Liver (tissue), 9 donors: ENCODE results near the gene KIF4A. TPM values are rescaled to one million over a fixed set of nuclear protein-coding genes. Genes with fewer than 3 reads are reported as not detected.

Experiments
- DNase-seq: peaks from one replicate; pipeline ENCODE4 v3.0.0-alpha.2; 2017; ENCODE audit warnings: low spot score
- H3K27ac ChIP-seq, 2 donors: one replicate each; pipeline ENCODE4 v1.7.0; 2013; ENCODE audit warnings: inconsistent platforms in 2 of 2, low read length in 2 of 2, control low read depth in 1 of 2, low read depth in 1 of 2, mild to moderate bottlenecking in 1 of 2
- H3K27me3 ChIP-seq, 4 donors: one replicate each; pipeline versions ENCODE4 v1.6.1 to v1.7.0; 2013; ENCODE audit warnings: low read length in 3 of 4, inconsistent platforms in 1 of 4, mild to moderate bottlenecking in 1 of 4, moderate library complexity in 1 of 4; ENCODE audit not compliant: control insufficient read depth in 4 of 4, insufficient read depth in 4 of 4
- H3K36me3 ChIP-seq, 4 donors: one replicate each; pipeline versions ENCODE4 v1.6.1 to v1.7.0; 2013; ENCODE audit warnings: low read length in 3 of 4, mild to moderate bottlenecking in 3 of 4, low read depth in 1 of 4, moderate library complexity in 1 of 4; ENCODE audit not compliant: control insufficient read depth in 4 of 4, insufficient read depth in 3 of 4
- H3K4me1 ChIP-seq, 4 donors: one replicate each; pipeline versions ENCODE4 v1.6.1 to v1.7.0; 2013; ENCODE audit warnings: low read length in 3 of 4, mild to moderate bottlenecking in 3 of 4, moderate library complexity in 1 of 4; ENCODE audit not compliant: control insufficient read depth in 4 of 4, insufficient read depth in 4 of 4
- H3K4me3 ChIP-seq, 3 donors: one replicate each; pipeline versions ENCODE4 v1.6.1 to v1.7.0; 2013; ENCODE audit warnings: low read length in 3 of 3, control low read depth in 1 of 3, low read depth in 1 of 3, mild to moderate bottlenecking in 1 of 3
- H3K9ac ChIP-seq, 2 donors: one replicate each; pipeline ENCODE4 v1.7.0; 2013; ENCODE audit warnings: low read length in 2 of 2, mild to moderate bottlenecking in 2 of 2, moderate library complexity in 2 of 2, control low read depth in 1 of 2, low read depth in 1 of 2
- H3K9me3 ChIP-seq, 4 donors: one replicate each; pipeline versions ENCODE4 v1.6.1 to v1.7.0; 2013; ENCODE audit warnings: low read length in 3 of 4; ENCODE audit not compliant: control insufficient read depth in 4 of 4
- EGR1 ChIP-seq, 2 donors: IDR thresholded peaks; 2 replicates each; pipeline ENCODE4 v1.6.1; 2016 to 2018; ENCODE audit warnings: antibody characterized with exemption in 2 of 2, low read depth in 2 of 2
- FOXA2 ChIP-seq: IDR thresholded peaks from 2 replicates; pipeline ENCODE4 v1.6.1; 2016; ENCODE audit warnings: antibody characterized with exemption
- GABPA ChIP-seq, 2 donors: IDR thresholded peaks in 1 of 2; conservative IDR thresholded peaks in 1 of 2; 2 replicates each; pipeline ENCODE4 v1.6.1; 2016; ENCODE audit warnings: antibody characterized with exemption in 2 of 2, mild to moderate bottlenecking in 1 of 2, moderate library complexity in 1 of 2
- JUND ChIP-seq, 2 donors: IDR thresholded peaks; 2 replicates each; pipeline ENCODE4 v1.6.1; 2016; ENCODE audit warnings: antibody characterized with exemption in 2 of 2
- RAD21 ChIP-seq, 2 donors: IDR thresholded peaks; 2 replicates each; pipeline ENCODE4 v1.6.1; 2016; ENCODE audit warnings: antibody characterized with exemption in 2 of 2, mild to moderate bottlenecking in 2 of 2
- RXRA ChIP-seq, 2 donors: IDR thresholded peaks; 2 replicates each; pipeline ENCODE4 v1.6.1; 2017 to 2018; ENCODE audit warnings: antibody characterized with exemption in 2 of 2, mild to moderate bottlenecking in 1 of 2
- SP1 ChIP-seq: IDR thresholded peaks from 2 replicates; pipeline ENCODE4 v1.6.1; 2018; ENCODE audit warnings: antibody characterized with exemption, mild to moderate bottlenecking
- TAF1 ChIP-seq: conservative IDR thresholded peaks from 2 replicates; pipeline ENCODE4 v1.6.1; 2016; ENCODE audit warnings: antibody characterized with exemption, mild to moderate bottlenecking
- YY1 ChIP-seq: IDR thresholded peaks from 2 replicates; pipeline ENCODE4 v1.6.1; 2016; ENCODE audit warnings: antibody characterized with exemption, mild to moderate bottlenecking
- WGBS: extraction: QIAGEN DNeasy Blood & Tissue Kit; methylation state at CpG from one replicate; pipeline ENCODE4 v1.1.7; 2013; 5-methylcytosine and 5-hydroxymethylcytosine counted together
- polyA plus RNA-seq, 2 donors: library from polyadenylated mRNA; stranded (reverse) in 1 of 2; unstranded in 1 of 2; fragments of 200-250 nt in 1 of 2; fragments of >200 nt in 1 of 2; fragmentation: Nextera tagmentation in 1 of 2; extraction: Ambion mirVana in 1 of 2; gene quantifications; one replicate each; pipeline versions ENCODE4 v1.2.1 to v1.2.3, GENCODE V29; 2013 to 2015
- total RNA-seq, 2 donors: library from RNA; depleted of rRNA; stranded (reverse); fragments of >200 nt; gene quantifications; one replicate each; pipeline ENCODE4 v1.2.3, GENCODE V29; 2014
- TF ChIP-seq, protein P1 (sequence below): fragments of 150-350 bp; IDR thresholded peaks from 2 replicates; pipeline ENCODE4 v1.5.1; 2017; ENCODE audit warnings: improper control_type of control experiment, low read depth, low read length; ENCODE audit not compliant: missing input control
- TF ChIP-seq, protein P2 (sequence below): IDR thresholded peaks from 2 replicates; pipeline ENCODE4 v1.6.1; 2016; ENCODE audit warnings: antibody characterized with exemption, mild to moderate bottlenecking
- TF ChIP-seq, protein P3 (sequence below): IDR thresholded peaks from 2 replicates; pipeline ENCODE4 v1.6.1; 2016; ENCODE audit warnings: antibody characterized with exemption
- donor health status: healthy.
- donor health status: healthy.
- donor health status: healthy.
- donor health status: healthy.
- donor health status: healthy.

Gene KIF4A
- total and polyA plus RNA-seq, 4 donors = under 0.01 to 17.3 (median 0.50) TPM

DNA sequence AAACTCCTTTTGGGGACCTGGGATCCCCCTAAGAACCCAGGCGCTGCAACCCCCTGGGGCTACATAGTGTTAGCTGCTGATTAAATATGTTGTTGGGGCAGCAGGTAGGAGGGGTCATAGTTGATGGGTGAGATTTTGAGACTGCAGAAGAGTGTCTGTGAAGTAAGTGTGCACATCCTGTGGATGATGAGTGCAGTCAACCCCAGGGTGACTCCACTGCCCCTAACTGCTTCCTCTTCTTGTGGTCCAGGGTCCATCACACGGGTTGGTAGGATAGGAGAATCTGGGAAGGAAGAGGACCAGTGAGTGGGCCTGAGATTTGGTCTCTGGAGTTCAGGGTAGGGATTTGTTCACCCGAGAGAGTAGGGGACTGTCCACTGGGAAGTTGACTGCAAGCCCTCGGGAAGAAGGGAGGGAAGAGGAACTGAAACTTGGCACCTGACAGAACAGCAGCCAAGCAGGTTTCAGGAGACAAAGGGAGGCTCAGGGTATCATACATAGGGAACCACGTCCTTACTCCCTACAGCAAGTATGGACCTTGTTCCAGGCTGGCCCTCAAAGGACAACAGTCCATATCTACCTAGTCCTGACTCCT lies 163.2 kb downstream of the KIF4A start:
- no peak overlapping the region for H3K27ac ChIP-seq
- no peak for DNase-seq
- TF ChIP-seq JUND (IDR thresholded peaks at IDR 0.05) = no peak
- TF ChIP-seq EGR1 (IDR thresholded peaks at IDR 0.05; ENCODE audit: low read depth in 2 of 2) = no peak
- TF ChIP-seq YY1 = no peak
- no peak for TF ChIP-seq SP1
- no peak for TF ChIP-seq TAF1
- TF ChIP-seq, protein P1, sequence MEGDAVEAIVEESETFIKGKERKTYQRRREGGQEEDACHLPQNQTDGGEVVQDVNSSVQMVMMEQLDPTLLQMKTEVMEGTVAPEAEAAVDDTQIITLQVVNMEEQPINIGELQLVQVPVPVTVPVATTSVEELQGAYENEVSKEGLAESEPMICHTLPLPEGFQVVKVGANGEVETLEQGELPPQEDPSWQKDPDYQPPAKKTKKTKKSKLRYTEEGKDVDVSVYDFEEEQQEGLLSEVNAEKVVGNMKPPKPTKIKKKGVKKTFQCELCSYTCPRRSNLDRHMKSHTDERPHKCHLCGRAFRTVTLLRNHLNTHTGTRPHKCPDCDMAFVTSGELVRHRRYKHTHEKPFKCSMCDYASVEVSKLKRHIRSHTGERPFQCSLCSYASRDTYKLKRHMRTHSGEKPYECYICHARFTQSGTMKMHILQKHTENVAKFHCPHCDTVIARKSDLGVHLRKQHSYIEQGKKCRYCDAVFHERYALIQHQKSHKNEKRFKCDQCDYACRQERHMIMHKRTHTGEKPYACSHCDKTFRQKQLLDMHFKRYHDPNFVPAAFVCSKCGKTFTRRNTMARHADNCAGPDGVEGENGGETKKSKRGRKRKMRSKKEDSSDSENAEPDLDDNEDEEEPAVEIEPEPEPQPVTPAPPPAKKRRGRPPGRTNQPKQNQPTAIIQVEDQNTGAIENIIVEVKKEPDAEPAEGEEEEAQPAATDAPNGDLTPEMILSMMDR = no peak
- no peaks in the 10 kb centered on the region for H3K9me3 ChIP-seq
- H3K4me3 ChIP-seq = no peak overlapping the region
- no peak overlapping the region for H3K9ac ChIP-seq
- H3K4me1 ChIP-seq = peaks cover 2 to 10% (median 3%) of the 10 kb centered on the region in 4 donors
- H3K36me3 ChIP-seq = no peaks in the 10 kb centered on the region
- H3K27me3 ChIP-seq = peaks cover 0 to 4% (median 0%) of the 10 kb centered on the region in 4 donors
- WGBS = 62% methylated on average over 5 of the region's 5 CpGs

DNA sequence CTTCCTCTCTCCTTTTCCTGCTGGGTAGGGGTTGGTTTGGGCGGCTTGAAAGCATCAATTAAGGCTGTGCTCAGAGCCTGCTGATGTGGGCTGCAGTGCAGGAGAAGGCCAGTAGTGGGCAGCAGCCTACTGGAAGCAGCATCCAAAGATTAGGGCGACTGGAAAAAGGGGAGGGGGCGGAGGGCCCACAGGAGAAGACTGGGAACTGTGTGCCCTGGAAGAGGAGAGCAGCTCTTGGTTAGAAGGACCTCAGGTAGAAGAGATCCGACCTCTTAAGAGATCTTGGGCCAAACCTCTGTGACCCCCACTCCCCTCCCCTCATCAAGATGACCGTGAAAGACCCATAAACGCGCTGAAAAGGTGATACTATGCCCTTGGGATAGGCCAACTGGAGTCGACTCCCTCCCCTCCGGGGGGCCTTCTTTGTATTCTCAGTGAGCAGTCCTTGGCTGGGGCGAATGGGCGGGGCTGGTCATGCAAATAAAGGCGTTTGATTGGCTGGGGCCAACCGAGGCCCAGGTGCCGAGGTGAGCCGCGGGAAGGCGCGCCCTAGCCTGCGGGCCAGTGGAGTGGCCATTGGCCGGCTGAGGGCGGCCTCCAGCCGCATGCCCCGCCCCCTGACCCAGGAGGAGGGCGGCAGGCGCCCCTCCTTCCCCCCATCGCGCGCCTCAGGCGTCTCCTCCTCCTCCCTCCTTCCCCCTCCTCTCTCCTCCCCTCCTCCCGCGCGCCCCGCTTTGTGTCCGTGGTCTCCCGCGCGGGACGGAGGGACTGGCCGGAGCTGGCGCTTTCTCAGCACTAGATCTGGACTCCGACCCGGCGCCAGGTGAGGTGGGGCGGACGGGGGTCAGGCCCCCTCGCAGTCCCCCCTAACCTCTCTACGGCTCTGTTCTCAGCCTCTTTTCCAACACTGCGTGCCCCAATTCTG lies 164.8 kb downstream of the KIF4A start:
- Histone ChIP-seq H3K4me1 (peaks cover 2 to 10% (median 3%) of the 10 kb centered on the region in 4 donors), H3K36me3 (no peaks in the 10 kb centered on the region), H3K27me3 (peaks cover 0 to 4% (median 0%) of the 10 kb centered on the region in 4 donors), H3K9ac (no peak overlapping the region), H3K9me3 (no peaks in the 10 kb centered on the region), H3K4me3 (peak overlapping the region in 2 of 3 donors; percentile 37 to 41), H3K27ac (peak overlapping the region; percentile 46 to 51)
- WGBS = 2% methylated on average over 47 of the region's 48 CpGs
- DNase-seq = peak; percentile 66
- no peak for TF ChIP-seq SP1
- TF ChIP-seq RXRA (IDR thresholded peaks at IDR 0.05) = no peak
- no peak for TF ChIP-seq FOXA2
- TF ChIP-seq, protein P1 = peak; percentile 70
- TF ChIP-seq TAF1 = no peak
- no peak for TF ChIP-seq JUND (IDR thresholded peaks at IDR 0.05)
- peak; percentile 65 to 79 for TF ChIP-seq RAD21 (IDR thresholded peaks at IDR 0.05)
- TF ChIP-seq YY1 = no peak
- no peak for TF ChIP-seq GABPA (IDR thresholded peaks at IDR 0.05 in 1 of 2, conservative IDR thresholded peaks at IDR 0.05 in 1 of 2)
- TF ChIP-seq, protein P2, sequence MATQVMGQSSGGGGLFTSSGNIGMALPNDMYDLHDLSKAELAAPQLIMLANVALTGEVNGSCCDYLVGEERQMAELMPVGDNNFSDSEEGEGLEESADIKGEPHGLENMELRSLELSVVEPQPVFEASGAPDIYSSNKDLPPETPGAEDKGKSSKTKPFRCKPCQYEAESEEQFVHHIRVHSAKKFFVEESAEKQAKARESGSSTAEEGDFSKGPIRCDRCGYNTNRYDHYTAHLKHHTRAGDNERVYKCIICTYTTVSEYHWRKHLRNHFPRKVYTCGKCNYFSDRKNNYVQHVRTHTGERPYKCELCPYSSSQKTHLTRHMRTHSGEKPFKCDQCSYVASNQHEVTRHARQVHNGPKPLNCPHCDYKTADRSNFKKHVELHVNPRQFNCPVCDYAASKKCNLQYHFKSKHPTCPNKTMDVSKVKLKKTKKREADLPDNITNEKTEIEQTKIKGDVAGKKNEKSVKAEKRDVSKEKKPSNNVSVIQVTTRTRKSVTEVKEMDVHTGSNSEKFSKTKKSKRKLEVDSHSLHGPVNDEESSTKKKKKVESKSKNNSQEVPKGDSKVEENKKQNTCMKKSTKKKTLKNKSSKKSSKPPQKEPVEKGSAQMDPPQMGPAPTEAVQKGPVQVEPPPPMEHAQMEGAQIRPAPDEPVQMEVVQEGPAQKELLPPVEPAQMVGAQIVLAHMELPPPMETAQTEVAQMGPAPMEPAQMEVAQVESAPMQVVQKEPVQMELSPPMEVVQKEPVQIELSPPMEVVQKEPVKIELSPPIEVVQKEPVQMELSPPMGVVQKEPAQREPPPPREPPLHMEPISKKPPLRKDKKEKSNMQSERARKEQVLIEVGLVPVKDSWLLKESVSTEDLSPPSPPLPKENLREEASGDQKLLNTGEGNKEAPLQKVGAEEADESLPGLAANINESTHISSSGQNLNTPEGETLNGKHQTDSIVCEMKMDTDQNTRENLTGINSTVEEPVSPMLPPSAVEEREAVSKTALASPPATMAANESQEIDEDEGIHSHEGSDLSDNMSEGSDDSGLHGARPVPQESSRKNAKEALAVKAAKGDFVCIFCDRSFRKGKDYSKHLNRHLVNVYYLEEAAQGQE = no peak
- TF ChIP-seq, protein P3, sequence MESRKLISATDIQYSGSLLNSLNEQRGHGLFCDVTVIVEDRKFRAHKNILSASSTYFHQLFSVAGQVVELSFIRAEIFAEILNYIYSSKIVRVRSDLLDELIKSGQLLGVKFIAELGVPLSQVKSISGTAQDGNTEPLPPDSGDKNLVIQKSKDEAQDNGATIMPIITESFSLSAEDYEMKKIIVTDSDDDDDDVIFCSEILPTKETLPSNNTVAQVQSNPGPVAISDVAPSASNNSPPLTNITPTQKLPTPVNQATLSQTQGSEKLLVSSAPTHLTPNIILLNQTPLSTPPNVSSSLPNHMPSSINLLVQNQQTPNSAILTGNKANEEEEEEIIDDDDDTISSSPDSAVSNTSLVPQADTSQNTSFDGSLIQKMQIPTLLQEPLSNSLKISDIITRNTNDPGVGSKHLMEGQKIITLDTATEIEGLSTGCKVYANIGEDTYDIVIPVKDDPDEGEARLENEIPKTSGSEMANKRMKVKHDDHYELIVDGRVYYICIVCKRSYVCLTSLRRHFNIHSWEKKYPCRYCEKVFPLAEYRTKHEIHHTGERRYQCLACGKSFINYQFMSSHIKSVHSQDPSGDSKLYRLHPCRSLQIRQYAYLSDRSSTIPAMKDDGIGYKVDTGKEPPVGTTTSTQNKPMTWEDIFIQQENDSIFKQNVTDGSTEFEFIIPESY = no peak
